ENCODE data around the gene ACTR3C. TPM values are rescaled to one million over a fixed set of nuclear protein-coding genes. Genes with fewer than 3 reads are reported as not detected.
A peak's percentile ranks its signal among the peaks of the same experiment; 100 is the strongest.

The ACTR3C gene
- total RNA-seq, 1 experiment from 2014 or later, result 8.0 TPM

DNA sequence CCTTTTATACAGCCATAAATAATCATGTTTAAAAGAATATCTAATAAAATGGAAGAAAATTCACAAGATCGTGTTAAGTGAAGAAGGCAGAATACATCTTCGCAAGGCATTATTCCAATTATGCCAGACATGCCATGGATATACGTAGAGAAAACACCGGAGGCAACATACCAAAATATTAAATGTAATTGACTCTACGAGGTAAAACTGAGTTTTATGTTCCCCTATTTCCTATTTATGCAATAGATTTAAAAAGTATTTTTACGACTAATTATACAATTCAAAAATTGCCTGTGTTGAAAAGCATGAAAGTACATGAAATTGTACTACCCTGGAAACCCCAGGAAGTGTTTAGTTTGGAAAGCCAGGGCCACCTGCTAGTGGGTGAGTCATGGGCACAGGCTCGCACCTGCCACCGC, 44.3 kb upstream of the ACTR3C start:
- DNase-seq, result no peak
- peak overlapping the region; percentile 99 for H3K27ac Mint-ChIP-seq (ENCODE audit: unreplicated experiment)
- ChIA-PET CTCF (interaction anchor here (1.3 to 2.8 kb wide), 2 partner anchors 10 to 13 kb away, joined by 3 to 9 read pairs; no protein-coding TSS in a partner anchor), POLR2A (interaction anchor here (1.1 to 2.2 kb wide), 3 partner anchors 10 to 42 kb away, joined by 5 to 29 read pairs (median 5); no protein-coding TSS in a partner anchor)
- TF ChIP-seq, protein P1, sequence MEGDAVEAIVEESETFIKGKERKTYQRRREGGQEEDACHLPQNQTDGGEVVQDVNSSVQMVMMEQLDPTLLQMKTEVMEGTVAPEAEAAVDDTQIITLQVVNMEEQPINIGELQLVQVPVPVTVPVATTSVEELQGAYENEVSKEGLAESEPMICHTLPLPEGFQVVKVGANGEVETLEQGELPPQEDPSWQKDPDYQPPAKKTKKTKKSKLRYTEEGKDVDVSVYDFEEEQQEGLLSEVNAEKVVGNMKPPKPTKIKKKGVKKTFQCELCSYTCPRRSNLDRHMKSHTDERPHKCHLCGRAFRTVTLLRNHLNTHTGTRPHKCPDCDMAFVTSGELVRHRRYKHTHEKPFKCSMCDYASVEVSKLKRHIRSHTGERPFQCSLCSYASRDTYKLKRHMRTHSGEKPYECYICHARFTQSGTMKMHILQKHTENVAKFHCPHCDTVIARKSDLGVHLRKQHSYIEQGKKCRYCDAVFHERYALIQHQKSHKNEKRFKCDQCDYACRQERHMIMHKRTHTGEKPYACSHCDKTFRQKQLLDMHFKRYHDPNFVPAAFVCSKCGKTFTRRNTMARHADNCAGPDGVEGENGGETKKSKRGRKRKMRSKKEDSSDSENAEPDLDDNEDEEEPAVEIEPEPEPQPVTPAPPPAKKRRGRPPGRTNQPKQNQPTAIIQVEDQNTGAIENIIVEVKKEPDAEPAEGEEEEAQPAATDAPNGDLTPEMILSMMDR (IDR thresholded peaks at IDR 0.05; ENCODE audit: insufficient read depth in 1 of 2, low read depth in 1 of 2, low read length in 1 of 2, severe bottlenecking in 1 of 2, unreplicated experiment in 1 of 2), result no peak
- H3K27me3 Mint-ChIP-seq (ENCODE audit: insufficient read depth, unreplicated experiment), result no peaks in the 10 kb centered on the region
- H3K36me3 ChIP-seq (ENCODE audit: control insufficient read depth, insufficient read depth, low read length), result peaks cover 5% of the 10 kb centered on the region; the same call in 1 of the 2 replicates
- peak overlapping the region; percentile 91 for H3K4me3 ChIP-seq (ENCODE audit: low read depth, low read length)
- no peaks in the 10 kb centered on the region for H3K9me3 Mint-ChIP-seq (ENCODE audit: unreplicated experiment)
- BruUV-seq (replicated peaks), result no TSS peak
- no peaks in the 10 kb centered on the region for H3K9me3 ChIP-seq
- peak overlapping the region; percentile 88 for H3K4me3 Mint-ChIP-seq (ENCODE audit: unreplicated experiment)
- intact Hi-C loops (cut with micrococcal nuclease; ENCODE audit: unreplicated experiment), result loop anchor here (1.0 to 2.0 kb wide), 3 partner anchors 38 to 53 kb away; partner anchors contain the start of genes ACTR3C and LRRC61
- no peaks in the 10 kb centered on the region for H3K4me1 Mint-ChIP-seq (ENCODE audit: low read depth, unreplicated experiment)
- no peaks in the 10 kb centered on the region for H3K27me3 ChIP-seq (replicated peaks; ENCODE audit: control insufficient read depth, insufficient read depth, low read length)
- peaks cover 17% of the 10 kb centered on the region for H3K4me1 ChIP-seq
- H3K36me3 Mint-ChIP-seq (ENCODE audit: insufficient read depth, unreplicated experiment), result peaks cover 35% of the 10 kb centered on the region

DNA sequence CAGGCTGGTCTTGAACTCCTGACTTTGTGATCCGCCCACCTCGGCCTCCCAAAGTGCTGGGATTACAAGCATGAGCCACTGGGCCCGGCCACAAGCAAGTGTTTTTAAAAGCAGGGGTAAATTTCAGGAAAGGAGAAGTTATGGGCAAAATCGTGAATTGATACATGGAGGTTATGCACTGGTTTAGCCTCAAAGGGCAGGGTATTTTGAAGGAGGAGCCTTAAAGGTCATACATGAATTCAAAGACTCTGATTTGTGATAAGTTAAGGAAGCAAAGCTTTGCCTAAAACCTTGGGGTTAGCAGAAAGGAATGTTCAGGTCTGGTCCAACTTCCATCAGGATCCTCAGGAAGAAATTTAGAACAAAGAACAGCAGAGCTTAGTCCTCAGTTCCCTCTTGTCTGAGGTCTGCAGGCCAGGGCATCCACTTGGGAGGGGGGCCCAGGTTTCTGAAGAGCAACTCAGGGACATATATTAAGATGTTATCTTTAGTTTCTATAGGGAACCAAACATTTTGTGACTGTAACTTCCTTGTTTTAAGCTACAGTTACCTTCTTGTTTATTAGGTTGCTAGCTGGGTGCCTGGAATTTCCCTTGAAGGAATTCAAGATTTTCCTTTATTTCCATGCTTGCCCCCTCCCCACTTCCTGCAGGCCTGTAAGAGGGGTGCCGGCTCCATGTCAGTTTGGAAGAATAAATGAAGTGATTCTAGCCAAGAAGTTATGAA, 42.5 kb upstream of the ACTR3C start:
- no peaks in the 10 kb centered on the region for H3K4me1 Mint-ChIP-seq (ENCODE audit: low read depth, unreplicated experiment)
- Histone ChIP-seq H3K27me3 (replicated peaks; ENCODE audit: control insufficient read depth, insufficient read depth, low read length) (no peaks in the 10 kb centered on the region), H3K36me3 (ENCODE audit: control insufficient read depth, insufficient read depth, low read length) (peaks cover 2% of the 10 kb centered on the region; the same call in 1 of the 2 replicates), H3K4me1 (peaks cover 17% of the 10 kb centered on the region), H3K9me3 (no peaks in the 10 kb centered on the region), H3K4me3 (ENCODE audit: low read depth, low read length) (no peak overlapping the region)
- no peak overlapping the region for H3K27ac Mint-ChIP-seq (ENCODE audit: unreplicated experiment)
- ChIA-PET CTCF (no interaction called here), POLR2A (interaction anchor here (0.7 kb wide), 1 partner anchor 12 kb away, joined by 4 read pairs; no protein-coding TSS in a partner anchor)
- no peaks in the 10 kb centered on the region for H3K9me3 Mint-ChIP-seq (ENCODE audit: unreplicated experiment)
- H3K27me3 Mint-ChIP-seq (ENCODE audit: insufficient read depth, unreplicated experiment), result no peaks in the 10 kb centered on the region
- DNase-seq, result no peak
- H3K36me3 Mint-ChIP-seq (ENCODE audit: insufficient read depth, unreplicated experiment), result peaks cover 26% of the 10 kb centered on the region
- intact Hi-C loops (cut with micrococcal nuclease; ENCODE audit: unreplicated experiment), result no loop called here
- TF ChIP-seq, protein P1 (IDR thresholded peaks at IDR 0.05; ENCODE audit: insufficient read depth in 1 of 2, low read depth in 1 of 2, low read length in 1 of 2, severe bottlenecking in 1 of 2, unreplicated experiment in 1 of 2), result no peak
- H3K4me3 Mint-ChIP-seq (ENCODE audit: unreplicated experiment), result no peak overlapping the region
- BruUV-seq (replicated peaks), result no TSS peak

DNA sequence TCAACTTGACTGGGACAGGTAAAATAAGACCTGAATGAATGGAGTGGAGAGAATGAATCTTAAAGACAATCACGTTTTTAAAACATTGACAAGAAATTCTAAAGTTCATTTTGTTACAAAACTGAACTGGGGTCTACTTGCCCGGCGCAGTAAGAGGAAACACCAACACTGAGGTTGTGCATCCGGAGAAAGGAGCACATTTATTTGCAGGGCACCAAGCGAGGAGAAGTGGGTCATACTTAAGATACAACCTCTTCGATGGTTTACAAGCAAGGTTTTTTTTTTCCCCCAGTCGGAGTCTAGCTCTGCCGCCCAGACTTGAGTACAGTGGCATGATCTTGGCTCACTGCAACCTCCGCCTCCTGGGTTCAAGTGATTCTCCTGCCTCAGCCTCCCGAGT, 41.8 kb upstream of the ACTR3C start:
- Mint-ChIP-seq H3K27ac (ENCODE audit: unreplicated experiment) (no peak overlapping the region), H3K4me3 (ENCODE audit: unreplicated experiment) (no peak overlapping the region), H3K9me3 (ENCODE audit: unreplicated experiment) (peaks cover 3% of the 10 kb centered on the region), H3K36me3 (ENCODE audit: insufficient read depth, unreplicated experiment) (peaks cover 21% of the 10 kb centered on the region), H3K4me1 (ENCODE audit: low read depth, unreplicated experiment) (peaks cover under 1% of the 10 kb centered on the region), H3K27me3 (ENCODE audit: insufficient read depth, unreplicated experiment) (no peaks in the 10 kb centered on the region)
- intact Hi-C loops (cut with micrococcal nuclease; ENCODE audit: unreplicated experiment), result no loop called here
- no peak overlapping the region for H3K4me3 ChIP-seq (ENCODE audit: low read depth, low read length)
- ChIA-PET POLR2A (interaction anchor here (0.7 kb wide), 1 partner anchor 12 kb away, joined by 4 read pairs; no protein-coding TSS in a partner anchor), CTCF (no interaction called here)
- H3K9me3 ChIP-seq, result no peaks in the 10 kb centered on the region
- peaks cover 14% of the 10 kb centered on the region; the same call in 1 of the 2 replicates for H3K4me1 ChIP-seq
- no peak for DNase-seq
- TF ChIP-seq, protein P1 (IDR thresholded peaks at IDR 0.05; ENCODE audit: insufficient read depth in 1 of 2, low read depth in 1 of 2, low read length in 1 of 2, severe bottlenecking in 1 of 2, unreplicated experiment in 1 of 2), result no peak
- no peaks in the 10 kb centered on the region for H3K27me3 ChIP-seq (replicated peaks; ENCODE audit: control insufficient read depth, insufficient read depth, low read length)
- BruUV-seq (replicated peaks), result no TSS peak
- peaks cover 2% of the 10 kb centered on the region; the same call in 1 of the 2 replicates for H3K36me3 ChIP-seq (ENCODE audit: control insufficient read depth, insufficient read depth, low read length)
